ENCODE measurements around the gene TMPRSS5.
"Not testable (repeated sequence)": the region's sequence is repeated elsewhere in the genome, so short reads cannot be mapped to it uniquely, and the experiment has no call there.

Gene TMPRSS5

GRCh38 chr11:113705871-113706655 is at the start of gene TMPRSS5:
TSS of gene TMPRSS5 (minus strand) at chr11:113706308. CDS start at chr11:113706224, 84 bp downstream.
- DNase-seq (ENCODE audit: low read depth) = no peak

GRCh38 chr11:113752932-113753331 is 46.8 kb upstream of the TMPRSS5 start:
- no peak for DNase-seq (ENCODE audit: low read depth)

GRCh38 chr11:113736323-113736722 is 30.2 kb upstream of the TMPRSS5 start:
- DNase-seq (ENCODE audit: low read depth) = no peak

DNA sequence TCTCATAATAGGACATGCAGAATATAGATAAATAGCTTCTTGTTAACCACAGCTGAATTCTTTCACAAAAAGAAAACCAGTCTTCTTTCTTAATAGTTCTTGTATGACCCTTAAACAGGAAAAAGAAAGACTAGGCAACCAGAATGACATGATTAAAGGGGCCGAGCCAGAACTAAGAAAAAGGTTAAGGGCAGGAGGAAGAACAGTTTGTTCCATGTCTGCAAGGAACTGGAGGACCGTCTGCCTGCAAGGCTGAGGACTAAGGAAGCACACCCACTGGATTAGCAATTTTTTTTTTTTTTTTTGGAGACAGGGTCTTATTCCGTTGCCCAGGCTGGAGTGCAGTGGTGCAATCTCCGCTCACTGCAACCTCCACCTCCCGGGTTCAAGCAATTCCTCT is 26.0 kb upstream of the TMPRSS5 start:
- no peak for DNase-seq (ENCODE audit: low read depth)

- no peak for DNase-seq (ENCODE audit: low read depth)
Measured at GRCh38 chr11:113730887-113731726, 25.0 kb upstream of the TMPRSS5 start.

GRCh38 chr11:113729456-113729855 is 23.3 kb upstream of the TMPRSS5 start:
- no peak for DNase-seq (ENCODE audit: low read depth)

- no peak for DNase-seq (ENCODE audit: low read depth)
Measured at GRCh38 chr11:113728814-113729213, 22.7 kb upstream of the TMPRSS5 start.

DNA sequence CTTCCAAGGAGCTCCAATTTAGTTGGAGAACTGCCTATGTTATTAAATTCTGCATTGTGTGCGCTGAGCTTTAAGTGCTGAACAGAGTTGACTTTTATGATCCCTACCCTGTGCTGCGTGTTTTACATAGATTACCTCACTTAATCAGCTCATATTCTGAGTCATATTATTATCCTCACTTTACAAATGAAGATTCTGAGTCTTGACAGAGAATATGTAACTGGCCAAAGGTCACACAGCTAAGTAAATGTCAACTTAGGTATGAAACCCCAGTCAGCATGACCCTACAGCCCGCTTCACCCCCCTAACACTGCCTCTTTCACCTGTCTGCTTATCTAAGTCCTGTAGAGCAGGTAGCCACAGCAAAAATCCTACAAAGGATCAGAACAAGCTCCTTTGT is 19.8 kb upstream of the TMPRSS5 start:
- DNase-seq (ENCODE audit: low read depth) = no peak

DNA sequence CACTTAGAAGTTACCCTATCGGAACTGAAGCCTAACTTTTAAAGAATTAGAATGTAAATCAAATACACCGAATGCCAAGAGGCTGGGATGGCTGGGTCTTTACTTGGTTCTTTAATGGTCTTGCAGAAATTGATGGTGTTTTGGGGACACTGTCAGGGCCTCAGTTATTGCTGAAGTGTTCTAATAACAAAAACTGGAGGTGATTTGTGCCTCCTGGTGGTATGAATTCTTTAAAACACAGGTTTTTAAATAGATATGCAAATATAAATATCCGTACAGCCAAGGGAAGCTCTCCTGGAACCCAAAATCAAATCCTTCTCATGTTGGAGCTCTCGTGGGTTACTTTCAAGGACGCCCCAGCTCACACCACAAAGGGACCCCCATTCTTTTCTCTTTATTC is 19.3 kb upstream of the TMPRSS5 start:
- DNase-seq (ENCODE audit: low read depth) = no peak

GRCh38 chr11:113724778-113725177 is 18.7 kb upstream of the TMPRSS5 start:
- DNase-seq (ENCODE audit: low read depth) = no peak

- no peak for DNase-seq (ENCODE audit: low read depth)
Measured at GRCh38 chr11:113723787-113724186, 17.7 kb upstream of the TMPRSS5 start.

DNA sequence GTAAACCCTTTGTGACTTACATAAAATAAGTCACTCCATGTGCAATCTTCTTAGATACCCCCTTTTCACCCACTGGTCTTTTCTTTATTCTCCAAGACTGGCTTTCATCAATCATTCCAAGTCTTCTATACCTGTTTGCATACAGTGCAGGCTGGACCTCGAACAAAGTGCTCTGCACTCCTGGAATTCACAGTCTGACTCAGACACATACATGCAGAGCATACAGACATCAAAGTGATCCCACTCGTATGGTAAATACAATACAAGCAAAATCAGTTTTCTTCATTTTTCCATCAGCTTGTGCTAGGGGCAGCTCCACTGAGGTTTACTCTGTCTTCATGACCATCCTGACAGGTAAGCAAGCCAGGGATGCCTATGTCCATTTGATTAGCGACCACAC is 16.8 kb upstream of the TMPRSS5 start:
- DNase-seq (ENCODE audit: low read depth) = no peak

GRCh38 chr11:113722221-113722620 is 16.1 kb upstream of the TMPRSS5 start:
- no peak for DNase-seq (ENCODE audit: low read depth)

DNA sequence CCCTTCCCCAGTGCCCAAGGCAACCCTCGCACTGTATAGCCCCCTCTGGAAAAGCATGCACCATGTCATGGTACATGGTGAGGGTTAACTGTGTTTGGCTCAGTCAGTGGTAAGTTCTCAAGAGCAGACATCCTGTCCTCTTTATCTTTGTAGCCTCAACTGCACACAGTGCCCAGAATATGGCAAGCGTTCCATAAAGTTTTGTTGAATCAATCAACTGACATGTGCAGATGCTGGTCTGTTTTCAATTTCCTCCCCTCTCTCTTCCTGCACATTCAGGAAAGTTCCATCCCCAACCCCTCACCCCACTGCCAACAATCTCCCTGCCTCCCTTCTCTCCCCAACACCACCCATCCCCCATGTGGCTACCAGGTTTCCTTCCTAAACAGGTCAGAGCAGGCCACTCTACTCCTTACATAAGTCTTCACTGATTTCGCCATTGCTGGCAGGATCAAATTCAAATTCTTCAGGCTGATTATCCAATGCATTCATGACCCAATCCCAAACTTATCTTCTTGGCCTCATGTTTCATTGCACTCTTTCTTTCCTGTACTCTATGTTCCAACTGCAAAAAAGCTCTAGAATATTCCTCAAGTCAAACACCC is 15.5 kb upstream of the TMPRSS5 start:
- DNase-seq (ENCODE audit: low read depth) = no peak

- DNase-seq (ENCODE audit: low read depth) = not testable (repeated sequence)
Measured at GRCh38 chr11:113720478-113720877, 14.4 kb upstream of the TMPRSS5 start.

DNA sequence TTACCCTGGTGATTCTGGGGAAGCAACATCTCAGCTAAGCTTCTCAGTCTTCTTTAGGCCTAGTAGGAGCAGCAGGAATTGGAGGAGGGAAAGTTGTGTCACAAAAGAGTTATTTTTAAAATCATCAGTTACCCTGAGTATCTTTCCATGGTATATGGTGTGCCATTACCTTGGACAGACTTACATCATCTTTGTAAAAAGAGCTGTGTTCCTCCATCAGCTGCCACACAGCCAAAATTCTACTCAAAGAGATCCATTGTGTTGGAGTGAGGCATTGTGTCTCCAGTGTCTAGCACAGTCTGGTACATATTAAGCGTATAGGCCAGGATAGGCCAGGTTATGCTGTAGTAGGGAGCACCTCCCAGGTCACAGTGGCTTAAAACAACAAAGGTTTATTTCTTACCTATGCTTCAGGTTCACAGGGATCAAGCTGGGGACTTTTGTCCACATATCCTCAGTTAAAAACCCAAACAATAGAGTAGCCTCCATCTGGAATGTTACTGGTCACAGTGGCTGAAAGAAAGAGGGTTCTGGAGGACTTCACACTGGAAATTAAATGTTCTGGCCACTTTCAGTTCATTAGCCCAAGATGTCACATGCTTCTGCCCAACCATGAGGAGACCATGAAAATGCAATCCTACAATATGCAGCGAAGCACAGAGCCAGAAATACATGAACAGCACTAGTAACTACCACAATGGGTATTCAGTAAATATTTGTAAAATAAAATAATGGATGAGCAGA is 9.9 kb upstream of the TMPRSS5 start:
- no peak for DNase-seq (ENCODE audit: low read depth)

- no peak for DNase-seq (ENCODE audit: low read depth)
Measured at GRCh38 chr11:113715273-113715672, 9.2 kb upstream of the TMPRSS5 start.

DNA sequence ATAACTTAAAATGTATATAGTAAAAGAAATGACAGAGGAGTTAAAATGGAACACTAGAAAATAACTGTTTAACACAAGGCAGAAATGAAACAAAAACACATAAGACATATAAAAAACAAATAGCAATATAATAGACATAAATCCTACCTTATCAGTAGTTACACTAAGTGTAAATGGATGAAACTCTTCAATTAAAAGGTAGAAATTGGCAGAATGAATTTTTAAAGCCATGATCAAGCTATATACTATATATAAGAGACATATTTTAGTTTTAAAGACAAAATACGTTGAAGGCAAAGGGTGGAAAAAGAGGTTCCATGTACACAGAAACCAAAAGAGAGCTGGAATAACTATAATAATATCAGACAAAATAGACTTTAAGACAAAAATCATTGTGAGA is 4.9 kb upstream of the TMPRSS5 start:
- DNase-seq (ENCODE audit: low read depth) = no peak

- not testable (repeated sequence) for DNase-seq (ENCODE audit: low read depth)
Measured at GRCh38 chr11:113703551-113703950, 2.6 kb downstream of the TMPRSS5 start.

DNA sequence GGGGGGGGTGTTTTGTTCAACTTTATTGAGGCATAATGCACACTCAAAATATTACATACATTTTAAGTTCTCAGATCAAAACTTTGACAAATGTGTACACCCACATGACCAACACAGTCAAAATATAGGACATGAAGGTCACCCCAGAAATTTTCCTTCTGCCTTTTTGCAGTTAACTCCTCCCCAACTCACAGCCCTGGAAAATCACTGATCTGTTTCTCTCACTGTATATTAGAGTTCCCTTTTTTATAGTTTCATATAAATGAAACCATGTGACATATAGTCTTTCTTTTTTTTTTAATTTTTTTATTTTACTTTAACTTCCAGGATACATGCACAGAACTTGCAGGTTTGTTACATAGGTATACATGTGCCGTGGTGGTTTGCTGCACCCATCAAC is 4.6 kb downstream of the TMPRSS5 start:
- DNase-seq (ENCODE audit: low read depth) = no peak

- no peak for DNase-seq (ENCODE audit: low read depth)
Measured at GRCh38 chr11:113698515-113698914, 7.6 kb downstream of the TMPRSS5 start.

DNA sequence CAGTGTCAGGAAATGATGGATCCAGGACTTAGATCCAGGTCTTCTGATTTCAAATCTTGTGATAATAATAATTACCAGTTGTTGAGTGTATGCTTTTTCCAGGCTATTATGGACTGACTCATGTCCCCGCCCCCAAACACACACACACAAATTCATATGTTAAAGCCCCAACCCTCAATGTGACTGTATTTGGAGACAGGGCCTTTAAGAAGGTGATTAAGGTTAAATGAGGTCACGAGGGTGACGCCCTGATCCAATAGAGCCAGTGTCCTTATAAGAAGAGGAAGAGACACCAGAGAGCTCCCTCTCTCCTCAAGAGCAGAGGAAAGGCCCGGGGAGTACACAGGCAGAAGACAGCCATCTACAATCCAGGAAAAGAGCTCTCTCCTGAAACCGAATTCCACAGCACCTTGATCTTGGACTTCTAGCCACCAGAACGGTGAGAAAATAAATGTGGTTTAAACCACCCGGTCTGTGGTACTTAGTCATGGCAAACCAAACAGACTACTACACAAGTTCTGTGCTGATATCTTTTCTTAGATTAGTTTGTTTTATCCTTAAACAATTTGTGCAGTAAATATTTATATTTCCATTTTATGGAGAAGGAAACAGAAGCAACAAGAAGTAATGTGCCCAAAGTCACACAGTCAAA is 8.2 kb downstream of the TMPRSS5 start:
- no peak for DNase-seq (ENCODE audit: low read depth)
